Neutrophil (primary cell): ENCODE data around the gene RIMBP2.

Experiments used
- H3K27ac ChIP-seq: fragments of 200-600 bp; sonication (generic); 2 replicates; pipeline ENCODE4 v1.5.1; 2016; ENCODE audit warnings: mild to moderate bottlenecking, moderate library complexity
- H3K27me3 ChIP-seq: fragments of 200-600 bp; sonication (generic); 2 replicates; pipeline ENCODE4 v1.6.0; 2016; ENCODE audit warnings: mild to moderate bottlenecking
- H3K36me3 ChIP-seq: fragments of 200-600 bp; sonication (generic); 2 replicates; pipeline ENCODE4 v1.5.1; 2017
- H3K4me1 ChIP-seq, 2 experiments: fragments of 200-600 bp in 1 of 2; sonication (generic) in 1 of 2; 1 replicate in 1 of 2; 2 replicates in 1 of 2; pipeline versions ENCODE4 v1.5.1 to v1.6.1; 2013 to 2016; ENCODE audit warnings: low read depth in 1 of 2, low read length in 1 of 2, mild to moderate bottlenecking in 1 of 2, moderate library complexity in 1 of 2; ENCODE audit not compliant: control insufficient read depth in 1 of 2, insufficient read depth in 1 of 2
- H3K4me3 ChIP-seq, 2 experiments: fragments of 200-600 bp in 1 of 2; sonication (generic) in 1 of 2; 1 replicate in 1 of 2; 2 replicates in 1 of 2; pipeline ENCODE4 v1.5.1; 2013 to 2016; ENCODE audit warnings: low read depth in 1 of 2, low read length in 1 of 2, mild to moderate bottlenecking in 1 of 2, moderate library complexity in 1 of 2
- H3K9me3 ChIP-seq: fragments of 200-600 bp; sonication (generic); 2 replicates; pipeline ENCODE4 v1.5.1; 2016
- TF ChIP-seq, protein P1 (sequence below): fragments of 200-600 bp; sonication (generic); IDR thresholded peaks from 2 replicates; pipeline ENCODE4 v1.5.1; 2016; ENCODE audit warnings: antibody characterized with exemption

Gene RIMBP2

DNA sequence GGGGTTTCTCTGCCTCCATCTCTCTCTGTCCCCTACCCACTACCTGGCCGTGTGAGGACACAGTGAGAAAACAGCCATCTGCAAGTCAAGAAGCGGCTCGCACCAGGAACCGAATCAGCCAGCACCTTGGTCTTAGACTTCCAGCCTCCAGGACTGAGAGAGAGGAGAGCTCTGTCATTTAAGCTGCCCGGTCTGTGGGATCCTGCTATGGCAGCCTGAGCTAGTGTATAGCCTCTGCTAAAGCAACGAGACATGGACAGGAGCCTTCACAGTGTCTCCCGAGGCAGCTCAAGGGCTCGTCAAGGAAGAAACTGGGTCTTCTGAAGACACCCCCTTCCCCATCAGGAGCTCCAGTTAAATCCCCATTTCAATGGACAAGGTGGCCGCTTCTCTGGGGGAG, 192.9 kb downstream of the RIMBP2 start:
- H3K27ac ChIP-seq = no peak overlapping the region
- no peaks in the 10 kb centered on the region for H3K36me3 ChIP-seq
- H3K4me3 ChIP-seq = no peak overlapping the region
- no peaks in the 10 kb centered on the region for H3K4me1 ChIP-seq
- TF ChIP-seq, protein P1, sequence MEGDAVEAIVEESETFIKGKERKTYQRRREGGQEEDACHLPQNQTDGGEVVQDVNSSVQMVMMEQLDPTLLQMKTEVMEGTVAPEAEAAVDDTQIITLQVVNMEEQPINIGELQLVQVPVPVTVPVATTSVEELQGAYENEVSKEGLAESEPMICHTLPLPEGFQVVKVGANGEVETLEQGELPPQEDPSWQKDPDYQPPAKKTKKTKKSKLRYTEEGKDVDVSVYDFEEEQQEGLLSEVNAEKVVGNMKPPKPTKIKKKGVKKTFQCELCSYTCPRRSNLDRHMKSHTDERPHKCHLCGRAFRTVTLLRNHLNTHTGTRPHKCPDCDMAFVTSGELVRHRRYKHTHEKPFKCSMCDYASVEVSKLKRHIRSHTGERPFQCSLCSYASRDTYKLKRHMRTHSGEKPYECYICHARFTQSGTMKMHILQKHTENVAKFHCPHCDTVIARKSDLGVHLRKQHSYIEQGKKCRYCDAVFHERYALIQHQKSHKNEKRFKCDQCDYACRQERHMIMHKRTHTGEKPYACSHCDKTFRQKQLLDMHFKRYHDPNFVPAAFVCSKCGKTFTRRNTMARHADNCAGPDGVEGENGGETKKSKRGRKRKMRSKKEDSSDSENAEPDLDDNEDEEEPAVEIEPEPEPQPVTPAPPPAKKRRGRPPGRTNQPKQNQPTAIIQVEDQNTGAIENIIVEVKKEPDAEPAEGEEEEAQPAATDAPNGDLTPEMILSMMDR = no peak
- H3K9me3 ChIP-seq = no peaks in the 10 kb centered on the region
- no peaks in the 10 kb centered on the region for H3K27me3 ChIP-seq

DNA sequence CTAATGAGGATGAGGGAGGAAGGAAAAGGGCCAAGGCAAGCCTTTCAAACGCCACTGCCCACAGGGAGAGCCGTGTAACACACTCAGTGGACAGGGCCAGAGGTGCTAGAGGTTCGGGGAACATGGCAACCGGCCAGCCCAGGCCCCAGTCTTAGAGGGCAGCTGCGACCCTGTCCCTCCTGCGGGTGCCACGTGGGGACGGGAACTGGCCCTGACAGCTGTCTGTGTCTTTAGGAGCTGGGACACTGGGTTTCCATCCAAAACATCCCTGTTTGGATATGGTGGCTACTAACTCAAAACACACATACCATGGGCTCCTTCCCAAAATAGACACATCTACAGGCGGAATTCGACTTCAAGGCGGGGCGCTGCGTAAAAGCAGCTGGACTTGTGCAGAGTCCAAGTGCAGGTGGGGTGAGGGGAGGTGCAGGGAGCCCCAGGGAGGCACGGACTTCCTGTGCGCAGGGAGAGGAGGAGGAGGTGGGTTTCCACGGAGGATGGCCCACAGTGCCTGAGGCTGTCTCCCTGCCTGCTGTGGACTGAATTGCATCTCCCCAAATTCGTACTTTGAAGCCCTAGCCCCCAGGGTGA, 193.8 kb downstream of the RIMBP2 start:
- Histone ChIP-seq H3K9me3 (no peaks in the 10 kb centered on the region), H3K4me3 (no peak overlapping the region), H3K27ac (no peak overlapping the region), H3K36me3 (no peaks in the 10 kb centered on the region), H3K27me3 (no peaks in the 10 kb centered on the region), H3K4me1 (no peaks in the 10 kb centered on the region)
- TF ChIP-seq, protein P1 = no peak

- H3K36me3 ChIP-seq = no peaks in the 10 kb centered on the region
- no peaks in the 10 kb centered on the region for H3K27me3 ChIP-seq
- no peak overlapping the region for H3K4me3 ChIP-seq
- TF ChIP-seq, protein P1 = no peak
- no peaks in the 10 kb centered on the region for H3K9me3 ChIP-seq
- no peak overlapping the region for H3K27ac ChIP-seq
- H3K4me1 ChIP-seq = no peaks in the 10 kb centered on the region
Observed at GRCh38 chr12:130521375-130522124, 194.5 kb downstream of the RIMBP2 start.

GRCh38 chr12:130520784-130521183, 195.3 kb downstream of the RIMBP2 start:
- TF ChIP-seq, protein P1 = no peak
- Histone ChIP-seq H3K4me1 (no peaks in the 10 kb centered on the region), H3K36me3 (no peaks in the 10 kb centered on the region), H3K27ac (no peak overlapping the region), H3K4me3 (no peak overlapping the region), H3K27me3 (no peaks in the 10 kb centered on the region), H3K9me3 (no peaks in the 10 kb centered on the region)

DNA sequence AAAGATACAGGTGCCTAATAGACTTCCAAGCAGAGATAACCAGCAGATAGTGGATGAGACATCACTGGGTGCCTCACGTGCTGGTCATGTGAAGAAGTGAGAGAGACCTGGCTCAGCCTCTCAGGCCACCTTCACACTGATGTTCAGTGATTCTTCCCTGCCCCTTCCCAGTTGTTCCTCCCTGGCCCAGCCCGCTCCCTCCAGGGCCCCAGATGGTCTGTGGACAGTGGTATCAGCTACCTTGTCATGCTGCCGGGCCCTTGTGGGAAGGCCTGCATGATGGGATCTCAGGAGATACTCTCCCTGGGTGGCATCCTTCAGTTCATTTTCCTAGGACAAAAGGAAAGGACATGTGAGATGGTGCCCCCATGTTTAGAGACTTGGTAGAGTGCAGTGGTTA, 198.5 kb downstream of the RIMBP2 start:
- no peaks in the 10 kb centered on the region for H3K36me3 ChIP-seq
- TF ChIP-seq, protein P1 = no peak

More for the DNA sequence above, 198.5 kb downstream of the RIMBP2 start:
- H3K9me3 ChIP-seq = no peaks in the 10 kb centered on the region
- no peak overlapping the region for H3K4me3 ChIP-seq
- no peaks in the 10 kb centered on the region for H3K27me3 ChIP-seq
- no peak overlapping the region for H3K27ac ChIP-seq
- no peaks in the 10 kb centered on the region for H3K4me1 ChIP-seq
